Measurements from ENCODE around the gene CISTR.

CISTR gene

DNA sequence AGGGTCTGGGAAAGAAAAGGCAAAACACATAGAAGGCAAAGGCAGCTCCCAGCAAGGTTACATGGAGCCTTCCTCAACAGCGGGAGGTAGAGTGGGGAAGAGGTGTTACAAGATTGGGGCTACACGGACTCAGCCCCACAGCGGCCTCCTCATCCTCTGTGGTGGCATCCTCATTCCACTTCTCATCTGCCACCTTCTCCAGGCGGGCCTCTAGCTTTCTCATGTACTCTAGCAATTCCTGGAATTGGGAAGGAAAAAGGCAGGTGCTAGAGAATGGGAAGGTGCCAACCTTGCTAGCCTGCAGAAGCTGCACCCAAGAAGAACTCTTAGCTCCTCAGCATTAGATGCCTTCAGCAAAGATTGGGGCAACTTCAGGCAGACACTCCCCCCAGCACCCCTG, 37.8 kb downstream of the CISTR start:
- no peak for DNase-seq

DNA sequence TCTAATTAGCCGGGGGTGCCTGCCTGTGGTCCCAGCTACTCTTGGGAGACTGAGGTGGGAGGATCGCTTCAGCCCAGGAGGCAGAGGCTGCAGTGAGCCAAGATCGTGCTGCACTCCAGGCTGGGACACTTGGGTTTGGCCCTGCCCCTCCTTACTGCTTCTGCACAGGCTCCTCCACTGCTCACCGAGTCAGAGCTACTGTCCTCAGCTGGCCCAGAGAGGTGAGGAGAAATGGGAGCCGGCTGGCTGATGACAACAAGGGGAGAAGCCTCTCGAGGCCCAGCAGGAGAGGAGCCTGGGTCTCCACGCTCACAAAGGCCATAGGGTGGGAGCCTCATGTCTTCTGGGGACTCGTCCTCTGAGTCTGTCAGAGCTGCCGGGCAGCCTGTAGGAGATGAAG, 38.3 kb downstream of the CISTR start:
- DNase-seq, result no peak

- no peak for DNase-seq
These were observed 39.6 kb downstream of the CISTR start for GRCh38 chr12:53712059-53712643.

GRCh38 chr12:53710091-53710490, 41.7 kb downstream of the CISTR start:
- no peak for DNase-seq

DNA sequence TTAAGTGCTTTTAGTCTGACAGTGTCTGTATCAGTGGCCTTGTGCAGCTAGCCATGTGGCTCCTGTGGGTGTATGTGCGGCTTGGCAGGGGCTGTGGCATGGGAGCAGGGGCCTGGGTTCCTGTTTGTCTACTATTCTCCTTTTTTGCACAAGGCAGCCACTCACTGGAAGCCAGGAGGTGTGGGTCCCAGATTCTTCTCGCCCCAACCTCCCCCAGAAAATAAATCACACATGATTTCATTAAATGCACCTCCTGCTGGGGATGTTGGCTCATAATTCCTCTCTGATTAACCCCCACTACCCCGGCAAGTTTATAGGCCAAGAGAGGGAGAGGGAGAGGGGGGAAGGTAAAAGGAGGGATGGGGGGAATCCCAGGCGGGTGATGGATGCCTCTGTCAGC, 42.1 kb downstream of the CISTR start:
- no peak for DNase-seq

DNA sequence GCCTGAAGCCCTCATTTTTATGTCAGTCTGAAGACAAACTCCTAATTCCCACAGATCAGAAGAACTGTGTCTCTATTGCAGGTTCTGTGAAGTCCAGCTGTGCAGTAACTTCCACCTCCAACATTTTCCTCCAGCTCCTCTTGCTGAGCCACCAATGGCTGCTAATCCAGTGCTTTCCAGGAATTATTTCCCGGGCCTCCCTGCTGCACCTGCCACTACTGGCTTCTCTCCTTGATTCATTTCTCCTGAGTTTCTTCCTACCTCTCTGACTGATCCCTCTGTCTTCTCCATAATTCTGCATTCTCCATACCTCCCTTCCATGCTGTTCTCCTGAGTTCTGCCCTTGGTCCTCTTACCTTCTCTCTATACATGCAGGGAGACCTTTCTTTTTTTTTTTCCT, 45.7 kb downstream of the CISTR start:
- DNase-seq, result no peak

DNA sequence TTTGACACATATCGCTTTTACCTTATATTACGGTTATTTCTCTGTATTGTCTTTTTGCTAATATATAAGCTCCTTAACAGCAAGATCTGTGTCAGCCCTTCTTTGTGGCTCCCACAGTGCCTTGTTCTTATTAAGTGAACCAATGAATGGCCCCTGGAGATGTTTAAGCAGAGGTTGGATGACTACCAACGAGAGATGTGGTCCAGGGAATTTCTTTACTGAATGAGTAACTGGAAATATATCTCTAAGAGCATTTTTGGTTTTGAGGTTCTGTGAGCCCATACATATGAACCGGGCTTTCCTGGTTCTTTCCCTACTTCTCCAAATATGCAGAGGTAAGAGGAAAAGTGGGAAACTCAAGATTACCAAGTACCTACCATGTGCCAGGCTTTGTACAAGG, 48.0 kb downstream of the CISTR start:
- DNase-seq, result peak; percentile 71

- peak; percentile 67 for DNase-seq
These were observed 50.1 kb downstream of the CISTR start for GRCh38 chr12:53701518-53702264.

DNA sequence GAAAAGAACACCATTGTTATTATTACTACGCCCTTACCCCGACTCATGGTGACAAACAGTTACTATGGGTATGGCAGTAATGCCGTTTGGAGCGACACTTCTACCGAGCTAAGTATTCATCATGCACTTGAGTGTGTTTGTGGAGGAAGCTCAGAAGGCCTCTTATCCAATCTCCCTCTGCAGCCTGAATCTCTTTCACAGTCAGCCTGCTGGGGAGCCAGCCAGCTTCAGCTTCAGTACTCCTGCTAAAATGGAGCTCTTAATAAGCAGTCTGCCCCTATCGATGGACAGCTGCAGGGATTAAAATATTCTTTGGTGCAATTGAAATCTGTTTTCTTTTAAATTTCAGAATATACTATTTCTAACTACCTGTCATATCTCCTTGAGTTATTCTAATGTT, 51.2 kb downstream of the CISTR start:
- no peak for DNase-seq

GRCh38 chr12:53699678-53700025, 52.1 kb downstream of the CISTR start:
- no peak for DNase-seq

GRCh38 chr12:53698948-53699677, 52.7 kb downstream of the CISTR start:
- no peak for DNase-seq

DNA sequence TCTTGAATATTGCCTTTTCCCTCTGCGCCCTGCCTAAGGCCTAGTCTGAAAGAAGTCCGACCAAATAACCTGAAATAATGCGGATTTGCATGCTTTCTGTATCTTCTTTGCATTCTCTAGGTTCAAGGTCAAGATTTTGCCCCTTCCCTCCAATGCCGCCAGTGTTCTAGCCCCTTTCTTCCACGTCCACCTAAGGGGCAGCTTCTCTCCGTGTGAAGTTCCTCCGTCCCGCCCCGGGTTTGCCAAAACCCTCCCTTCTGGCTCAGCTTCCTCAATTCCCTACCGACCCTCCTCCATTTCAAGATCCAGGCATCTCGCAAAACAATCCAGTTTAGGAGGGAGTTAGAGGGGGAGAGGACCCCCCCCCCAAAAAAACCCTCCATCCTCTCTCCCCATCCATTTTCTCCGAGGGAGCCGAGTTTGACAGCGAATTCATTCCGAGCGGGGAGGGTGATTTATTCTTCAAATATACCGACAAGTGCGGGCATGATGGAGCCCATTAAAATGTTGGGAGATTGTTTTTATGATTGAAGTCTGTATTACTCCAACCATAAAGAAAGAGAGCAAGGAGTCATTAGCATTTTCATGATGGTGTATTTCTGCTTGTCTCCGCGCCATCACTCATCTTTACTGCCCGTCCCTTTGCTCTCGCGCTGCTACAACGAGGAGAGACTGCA, 55.0 kb downstream of the CISTR start:
- no peak for DNase-seq

Data from fibroblast of skin of right biceps (primary cell).